NT2/D1 (cell line): ENCODE measurements around the gene MLXIP.
"Not testable (repeated sequence)": the region's sequence is repeated elsewhere in the genome, so short reads cannot be mapped to it uniquely, and the experiment has no call there.

Experiments used
- DNase-seq: peaks from one replicate; pipeline ENCODE4 v3.0.0-alpha.2; 2011; ENCODE audit warnings: low read depth, low spot score
- H3K27me3 ChIP-seq: 2 replicates; pipeline ENCODE4 v1.6.0; 2011; ENCODE audit warnings: mild to moderate bottlenecking; ENCODE audit not compliant: insufficient read length, insufficient read depth
- H3K36me3 ChIP-seq: 2 replicates; pipeline ENCODE4 v1.6.1; 2011; ENCODE audit warnings: mild to moderate bottlenecking, low read length, mixed read lengths; ENCODE audit not compliant: insufficient read depth, insufficient read length
- H3K4me1 ChIP-seq: 2 replicates; pipeline ENCODE4 v1.5.1; 2011; ENCODE audit not compliant: insufficient read depth, insufficient read length
- H3K4me3 ChIP-seq: 2 replicates; pipeline ENCODE4 v1.5.1; 2011; ENCODE audit warnings: low read depth; ENCODE audit not compliant: insufficient read length
- H3K9ac ChIP-seq: 2 replicates; pipeline ENCODE4 v1.6.0; 2011; ENCODE audit warnings: low read depth; ENCODE audit not compliant: insufficient read length
- H3K9me3 ChIP-seq: 2 replicates; pipeline ENCODE4 v1.5.1; 2011; ENCODE audit warnings: mild to moderate bottlenecking, low read length; ENCODE audit not compliant: insufficient read depth
- SUZ12 ChIP-seq: IDR thresholded peaks from 2 replicates; pipeline ENCODE4 v1.6.1; 2011; ENCODE audit not compliant: insufficient read length, insufficient read depth; ENCODE audit errors: extremely low read depth
- YY1 ChIP-seq: IDR thresholded peaks from 2 replicates; pipeline ENCODE4 v1.6.1; 2011; ENCODE audit not compliant: insufficient read length, insufficient read depth
- ZNF274 ChIP-seq: IDR thresholded peaks from 2 replicates; pipeline ENCODE4 v1.6.1; 2011; ENCODE audit warnings: mild to moderate bottlenecking, low read depth, low read length

MLXIP gene

DNA sequence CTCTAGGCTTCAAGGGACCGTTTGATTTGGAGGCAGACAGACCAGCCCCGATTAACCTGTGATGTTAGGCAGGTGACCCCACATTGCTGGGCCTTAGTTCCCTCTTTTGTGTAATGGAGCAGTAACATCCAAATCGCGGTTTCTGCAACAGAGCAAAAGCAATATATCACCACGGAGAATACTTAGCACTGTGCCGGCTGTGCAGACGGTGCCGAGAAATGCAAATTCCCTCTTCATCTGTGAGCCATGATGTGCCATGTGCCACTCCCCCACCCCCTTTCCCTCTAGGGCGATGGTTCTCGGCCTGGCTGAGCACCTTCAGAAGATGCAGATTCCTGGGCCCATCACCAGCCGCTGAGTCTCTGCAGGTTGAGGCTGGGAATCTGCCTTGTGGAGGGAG, 46.0 kb upstream of the MLXIP start:
- no peaks in the 10 kb centered on the region for H3K27me3 ChIP-seq
- DNase-seq: no peak
- H3K4me3 ChIP-seq: no peak overlapping the region
- H3K36me3 ChIP-seq: peaks cover 12% of the 10 kb centered on the region
- TF ChIP-seq YY1 (no peak), ZNF274 (no peak), SUZ12 (no peak)
- H3K4me1 ChIP-seq: peaks cover 13% of the 10 kb centered on the region
- H3K9me3 ChIP-seq: no peaks in the 10 kb centered on the region
- no peak overlapping the region for H3K9ac ChIP-seq

- no peak for DNase-seq
- Histone ChIP-seq H3K9me3 (no peaks in the 10 kb centered on the region), H3K4me3 (no peak overlapping the region), H3K4me1 (peaks cover 3% of the 10 kb centered on the region), H3K9ac (no peak overlapping the region), H3K36me3 (peaks cover 14% of the 10 kb centered on the region), H3K27me3 (no peaks in the 10 kb centered on the region)
- TF ChIP-seq ZNF274: no peak
- TF ChIP-seq SUZ12: no peak
- TF ChIP-seq YY1: no peak
Measured at GRCh38 chr12:122035292-122035691, 43.3 kb upstream of the MLXIP start.

- H3K36me3 ChIP-seq: peaks cover 14% of the 10 kb centered on the region
- TF ChIP-seq YY1: no peak
- no peak for TF ChIP-seq ZNF274
- no peak for TF ChIP-seq SUZ12
- no peak overlapping the region for H3K9ac ChIP-seq
- DNase-seq: no peak
- H3K4me3 ChIP-seq: no peak overlapping the region
- peaks cover 8% of the 10 kb centered on the region for H3K4me1 ChIP-seq
- no peaks in the 10 kb centered on the region for H3K9me3 ChIP-seq
- H3K27me3 ChIP-seq: no peaks in the 10 kb centered on the region
Measured at GRCh38 chr12:122036153-122036552, 42.4 kb upstream of the MLXIP start.

DNA sequence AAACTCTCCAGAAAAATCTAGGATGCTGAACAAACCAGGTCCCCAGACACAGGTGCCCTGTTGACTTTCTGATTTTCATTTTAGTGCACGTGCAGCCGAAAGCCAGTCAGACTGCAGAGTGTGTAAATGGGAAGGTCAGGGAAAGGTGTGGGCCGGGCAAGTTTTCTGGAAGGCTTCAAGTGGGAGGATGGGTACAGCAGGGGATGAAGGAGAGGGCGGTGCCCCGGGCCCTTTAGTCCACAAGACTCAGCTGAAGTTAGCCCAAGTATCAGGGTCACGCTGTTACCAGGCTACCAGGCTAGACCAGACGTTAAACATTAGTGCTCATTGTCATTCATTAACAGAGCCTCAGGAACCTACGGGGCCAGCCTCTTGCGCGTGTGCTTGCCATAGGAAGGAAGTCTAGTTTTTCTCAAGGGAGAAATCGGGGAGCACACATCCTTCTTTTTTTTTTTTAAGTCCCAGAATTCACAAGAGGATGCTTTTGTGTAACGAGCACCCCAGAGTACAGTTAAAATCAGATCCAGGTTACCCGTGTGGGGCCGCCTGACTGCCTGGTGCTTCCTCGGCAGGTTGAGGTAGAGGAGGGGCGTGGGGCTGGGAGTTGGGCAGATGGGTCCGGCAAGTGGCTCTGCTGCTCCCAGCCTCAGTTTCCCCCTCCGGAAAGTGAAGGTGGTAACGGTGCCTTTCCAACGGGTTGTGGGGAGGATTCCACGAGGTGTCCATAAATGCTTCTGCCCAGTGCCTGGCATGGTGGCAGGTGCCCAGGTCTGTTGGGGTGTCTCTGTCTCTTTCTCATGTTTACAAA, 37.8 kb upstream of the MLXIP start:
- peaks cover 25% of the 10 kb centered on the region for H3K36me3 ChIP-seq
- H3K4me3 ChIP-seq: no peak overlapping the region
- TF ChIP-seq ZNF274 (no peak), SUZ12 (no peak), YY1 (no peak)
- no peak for DNase-seq
- H3K9ac ChIP-seq: no peak overlapping the region
- H3K9me3 ChIP-seq: peaks cover 22% of the 10 kb centered on the region
- no peaks in the 10 kb centered on the region for H3K27me3 ChIP-seq
- H3K4me1 ChIP-seq: peaks cover 5% of the 10 kb centered on the region

DNA sequence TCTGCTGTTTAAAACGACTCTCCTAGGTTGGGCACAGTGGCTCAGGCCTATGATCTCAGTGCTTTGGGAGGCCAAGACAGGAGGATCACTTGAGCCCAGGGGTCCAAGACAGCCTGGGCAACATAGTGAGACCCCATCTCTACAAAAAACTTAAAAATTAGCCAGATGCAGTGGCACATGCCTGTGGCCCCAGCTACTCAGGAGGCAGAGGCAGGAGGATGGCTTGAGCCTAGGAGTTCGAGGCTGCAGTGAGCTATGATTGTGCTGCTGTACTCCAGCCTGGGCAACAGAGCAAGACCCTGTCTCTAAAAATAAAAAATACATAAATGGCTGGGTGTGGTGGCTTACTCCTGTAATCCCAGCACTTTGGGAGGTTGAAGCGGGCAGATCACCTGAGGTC, 37.1 kb upstream of the MLXIP start:
- not testable (repeated sequence) for H3K9ac ChIP-seq, H3K27me3 ChIP-seq, H3K4me3 ChIP-seq, DNase-seq, H3K4me1 ChIP-seq
- Histone ChIP-seq H3K9me3 (peaks cover 23% of the 10 kb centered on the region), H3K36me3 (peaks cover 27% of the 10 kb centered on the region)

- H3K36me3 ChIP-seq: peaks cover 30% of the 10 kb centered on the region
- no peak overlapping the region for H3K4me3 ChIP-seq
- TF ChIP-seq YY1 (no peak), ZNF274 (no peak), SUZ12 (no peak)
- peaks cover 23% of the 10 kb centered on the region for H3K9me3 ChIP-seq
- DNase-seq: no peak
- H3K27me3 ChIP-seq: no peaks in the 10 kb centered on the region
- H3K9ac ChIP-seq: no peak overlapping the region
- H3K4me1 ChIP-seq: peaks cover 5% of the 10 kb centered on the region
Measured at GRCh38 chr12:122042910-122043309, 35.6 kb upstream of the MLXIP start.

GRCh38 chr12:122043476-122043875, 35.1 kb upstream of the MLXIP start:
- H3K4me3 ChIP-seq: no peak overlapping the region
- peaks cover 5% of the 10 kb centered on the region for H3K4me1 ChIP-seq
- H3K9me3 ChIP-seq: peaks cover 23% of the 10 kb centered on the region
- no peak for DNase-seq
- H3K36me3 ChIP-seq: peaks cover 28% of the 10 kb centered on the region
- H3K27me3 ChIP-seq: no peaks in the 10 kb centered on the region
- no peak overlapping the region for H3K9ac ChIP-seq
- TF ChIP-seq SUZ12: no peak
- no peak for TF ChIP-seq YY1
- TF ChIP-seq ZNF274: no peak
